IPS-11a (cell line): ENCODE data around the gene CRYBG1.

Experiments used
- H3K4me3 ChIP-seq: one replicate; pipeline ENCODE4 v1.5.1; 2013; ENCODE audit warnings: low read depth, low read length, control low read depth

Gene CRYBG1

DNA sequence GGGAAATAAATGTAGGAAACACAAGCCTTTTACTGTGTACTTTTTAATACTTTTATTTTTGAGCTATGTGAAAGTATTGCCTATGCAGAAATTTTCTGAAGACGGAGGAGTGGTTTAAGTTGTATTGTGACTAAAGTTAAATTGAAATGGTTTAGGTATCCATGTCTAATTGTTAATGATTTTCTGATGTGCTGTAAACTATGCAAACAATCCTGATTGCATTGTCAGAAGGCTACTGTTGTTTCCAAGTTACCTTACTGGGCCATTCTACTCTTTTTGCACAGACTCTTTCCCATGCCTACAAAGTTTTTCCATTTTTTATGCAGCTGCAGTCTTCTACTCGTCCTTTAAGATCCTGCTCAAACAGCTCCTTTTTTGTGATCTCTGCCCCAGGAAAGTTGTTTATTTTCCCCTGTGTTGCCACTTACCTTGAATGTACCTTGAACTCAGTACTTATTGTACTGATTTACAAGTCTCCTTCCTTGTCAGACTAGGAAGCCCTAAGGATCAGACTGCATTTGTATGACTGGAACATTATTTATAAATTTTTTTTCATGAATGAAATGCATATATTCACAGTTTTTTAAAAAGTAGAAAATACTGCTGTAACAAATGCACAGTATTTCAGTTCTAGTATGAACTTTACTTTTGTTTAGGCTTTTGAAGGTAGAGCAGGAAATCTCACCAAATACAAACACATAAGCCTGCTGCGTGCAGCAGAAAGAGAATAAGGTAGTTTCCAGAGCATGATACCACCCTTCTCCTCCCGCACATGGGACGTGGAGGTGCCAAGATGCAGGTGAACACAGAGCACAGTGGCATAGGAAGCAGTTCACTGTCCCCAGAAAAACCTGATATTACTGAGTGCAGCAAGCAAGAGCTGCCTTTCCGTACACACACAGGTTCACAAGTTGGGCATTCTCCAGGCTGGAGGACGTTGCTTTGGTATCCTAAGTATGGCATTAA is 97.8 kb downstream of the CRYBG1 start:
- H3K4me3 ChIP-seq: no peak overlapping the region

DNA sequence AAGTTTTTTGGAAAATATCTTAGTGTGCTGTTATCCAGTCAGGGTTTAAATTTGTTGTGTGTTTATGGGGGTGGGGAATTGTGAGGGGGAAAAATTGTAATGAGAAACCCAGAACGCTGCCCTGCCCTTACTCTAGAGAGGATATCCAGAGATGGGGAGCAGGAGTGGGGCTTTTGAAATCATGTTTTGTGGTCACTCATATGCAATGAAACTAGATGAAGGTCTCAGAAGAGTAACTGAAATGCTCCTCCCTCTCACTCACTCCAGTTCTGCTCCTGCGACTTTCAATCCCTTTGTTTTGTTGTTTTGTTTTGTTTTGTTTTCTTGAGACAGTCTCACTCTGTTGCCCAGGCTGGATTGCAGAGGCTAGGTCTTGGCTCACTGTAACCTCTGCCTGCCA is 100.0 kb downstream of the CRYBG1 start:
- H3K4me3 ChIP-seq: no peak overlapping the region

DNA sequence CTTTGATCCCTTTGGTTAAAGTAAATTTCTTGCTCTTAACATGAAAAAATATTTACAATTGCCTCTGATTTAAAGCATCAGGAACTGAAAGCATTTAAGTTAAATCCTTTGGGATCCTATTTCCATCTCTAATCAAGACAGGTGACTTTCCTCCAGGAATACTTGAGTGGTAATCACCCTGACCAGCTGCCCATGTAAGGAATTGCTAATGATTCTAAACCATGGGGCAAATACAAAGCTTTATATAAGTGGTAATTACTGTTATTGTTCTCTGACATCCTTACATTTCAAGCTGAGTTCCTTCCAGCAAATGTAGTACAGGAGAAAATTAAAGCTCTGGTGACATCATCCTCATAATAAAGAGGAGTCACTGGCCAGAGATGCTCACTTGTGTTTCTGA is 100.6 kb downstream of the CRYBG1 start:
- H3K4me3 ChIP-seq: no peak overlapping the region

DNA sequence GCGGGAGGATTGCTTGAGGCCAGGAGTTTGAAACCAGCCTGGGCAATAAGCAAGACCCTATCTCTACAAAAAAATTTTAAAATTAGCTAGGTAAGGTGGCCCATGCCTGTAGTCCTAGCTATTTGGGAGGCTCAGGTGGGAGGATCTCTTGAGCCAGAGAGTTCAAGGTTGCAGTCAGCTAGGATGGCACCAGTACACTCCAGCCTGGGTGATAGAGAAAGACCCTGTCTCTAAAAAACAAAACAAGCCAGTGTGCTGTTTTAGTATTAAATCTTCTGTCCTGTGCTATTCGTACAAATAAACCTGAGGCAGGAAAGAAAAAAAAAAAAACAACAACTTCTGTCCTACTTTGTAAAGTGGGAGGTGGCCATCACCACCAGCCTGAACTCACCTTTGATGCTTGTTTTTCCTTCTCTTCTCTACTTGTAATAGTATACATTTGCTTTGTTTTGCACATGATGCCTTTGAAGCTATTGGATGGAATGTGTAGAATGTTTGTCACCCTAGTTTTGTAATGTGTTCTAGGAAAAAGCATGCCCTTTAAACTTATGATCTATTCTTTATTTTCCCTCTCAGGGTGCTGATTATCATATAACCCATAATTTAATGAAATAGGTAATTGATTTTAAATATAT is 102.5 kb downstream of the CRYBG1 start:
- no peak overlapping the region for H3K4me3 ChIP-seq

DNA sequence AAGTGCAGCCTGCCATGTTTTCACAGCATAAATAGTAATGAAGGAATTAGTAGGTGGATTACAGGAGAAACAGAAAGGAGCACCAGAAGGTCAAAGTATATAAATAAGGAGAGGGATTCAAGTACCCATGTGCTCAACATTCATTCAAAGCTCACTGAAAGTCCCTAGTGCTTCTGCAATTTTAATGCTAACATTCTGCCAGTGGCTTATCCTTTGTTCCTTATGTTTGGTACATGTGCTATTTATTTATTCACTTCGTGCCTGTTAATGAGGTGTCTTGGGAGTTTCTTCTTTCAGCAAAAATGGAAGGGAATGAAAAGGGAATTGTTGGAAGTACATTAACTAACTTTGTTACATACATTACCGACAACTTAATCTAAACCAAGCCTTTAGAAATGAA is 105.7 kb downstream of the CRYBG1 start:
- H3K4me3 ChIP-seq: no peak overlapping the region

DNA sequence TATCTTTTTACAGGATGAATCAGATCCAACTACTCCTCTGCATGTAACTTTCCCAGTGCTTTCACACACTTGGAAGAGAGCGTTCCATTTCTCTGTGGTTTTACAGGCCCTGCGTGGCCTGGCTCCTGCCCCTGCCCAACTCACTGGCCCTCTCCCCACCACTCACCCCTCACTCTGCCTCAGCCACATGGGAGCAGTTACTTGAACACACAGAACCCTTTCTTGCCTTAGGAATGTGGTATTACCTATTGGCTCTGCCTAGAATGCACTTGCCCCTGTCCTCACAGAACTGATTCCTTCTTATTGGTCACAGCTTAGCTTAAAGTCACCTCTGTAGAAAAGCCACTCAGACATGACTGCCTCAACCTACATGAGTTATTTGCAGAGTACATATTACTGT is 108.4 kb downstream of the CRYBG1 start:
- H3K4me3 ChIP-seq: no peak overlapping the region

DNA sequence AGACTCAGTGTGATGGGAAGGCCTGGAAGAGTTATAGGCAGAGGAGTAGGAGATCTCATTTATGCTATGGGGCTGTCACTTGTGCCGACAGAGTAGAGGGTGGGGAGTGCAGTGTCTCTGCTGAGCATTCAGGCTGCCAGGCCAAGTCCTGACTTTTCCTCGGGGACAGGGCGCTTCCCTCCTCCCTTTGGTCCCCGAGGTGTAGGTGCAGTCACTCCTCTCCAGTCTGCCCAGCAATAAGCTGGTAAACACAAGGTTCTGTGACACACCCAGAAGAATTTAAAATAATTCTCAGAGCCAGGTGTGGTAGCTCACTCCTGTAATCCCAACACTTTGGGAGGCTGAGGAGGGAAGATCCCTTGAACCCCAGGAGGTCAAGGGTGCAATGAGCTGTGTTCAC is 109.4 kb downstream of the CRYBG1 start:
- no peak overlapping the region for H3K4me3 ChIP-seq

DNA sequence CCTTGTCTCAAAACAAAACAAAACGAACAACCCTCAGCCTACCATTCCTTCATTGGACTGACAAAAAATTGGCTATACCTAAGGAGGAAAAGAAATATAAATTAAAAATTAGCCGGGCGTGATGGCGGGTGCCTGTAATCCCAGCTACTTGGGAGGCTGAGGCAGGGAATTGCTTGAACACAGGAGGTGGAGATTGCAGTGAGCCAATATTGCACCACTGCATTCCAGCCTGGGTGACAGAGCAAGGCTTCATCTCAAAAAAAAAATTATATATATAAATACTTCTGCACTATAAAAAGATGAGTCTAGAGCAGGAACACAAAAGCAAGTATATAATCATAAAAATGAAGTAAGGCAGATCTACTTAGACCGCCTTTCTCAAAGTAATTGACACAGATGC is 109.8 kb downstream of the CRYBG1 start:
- no peak overlapping the region for H3K4me3 ChIP-seq

DNA sequence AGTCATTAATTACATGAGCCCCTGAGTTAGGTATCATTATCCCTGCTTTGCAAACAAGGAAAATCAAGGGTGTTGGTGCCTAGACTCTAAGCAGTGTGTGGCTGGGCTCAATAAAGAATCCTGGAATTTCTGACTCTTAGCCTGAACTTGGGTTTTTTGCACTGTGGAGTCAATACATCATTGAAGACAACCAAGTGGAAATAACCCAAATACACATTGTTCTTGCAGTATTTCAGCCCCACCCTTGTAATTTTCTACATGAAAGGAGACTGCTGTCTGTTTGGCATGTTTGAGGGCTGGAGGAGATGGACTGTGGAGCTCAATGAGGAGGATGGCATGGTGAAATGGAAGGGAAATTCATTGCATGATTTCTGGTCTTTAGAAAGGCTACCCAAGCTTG is 110.3 kb downstream of the CRYBG1 start:
- no peak overlapping the region for H3K4me3 ChIP-seq

DNA sequence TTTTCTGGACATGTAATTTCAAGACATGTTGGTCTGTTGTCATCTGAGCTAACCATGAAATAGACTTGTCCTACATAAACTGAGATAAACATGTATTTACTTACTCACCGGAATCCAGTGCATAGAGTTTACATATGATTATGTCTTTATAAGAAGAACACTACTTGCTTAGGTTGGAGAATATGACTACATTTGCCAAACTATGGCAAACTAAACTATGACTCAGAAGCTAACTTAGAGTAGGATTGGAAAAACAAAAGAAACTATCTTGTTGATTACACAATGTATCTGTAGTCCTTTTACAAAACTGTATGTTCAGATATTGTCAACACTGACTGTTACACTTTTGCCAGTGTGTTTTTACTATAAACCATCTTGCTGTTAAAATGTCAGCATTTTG is 113.3 kb downstream of the CRYBG1 start:
- H3K4me3 ChIP-seq: no peak overlapping the region

DNA sequence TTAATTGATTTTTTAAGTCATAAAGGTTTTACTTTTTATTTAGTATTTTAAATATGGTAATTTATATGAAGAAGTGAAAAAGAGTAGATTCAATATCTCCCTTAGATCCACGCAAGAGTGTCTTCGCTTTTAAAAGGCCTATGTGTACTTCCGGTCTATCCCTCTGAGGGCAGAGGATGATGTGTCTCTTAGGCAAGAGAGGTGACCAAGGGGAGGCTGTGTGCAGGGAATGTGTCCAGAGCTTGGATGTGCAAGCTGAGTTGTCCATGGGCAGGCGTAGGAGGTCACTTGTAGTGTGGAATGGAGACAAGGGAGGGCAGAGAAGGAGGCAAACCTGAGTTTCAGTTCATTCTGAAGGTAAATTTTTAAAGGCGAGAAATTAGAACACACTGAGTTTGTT is 113.9 kb downstream of the CRYBG1 start:
- no peak overlapping the region for H3K4me3 ChIP-seq

DNA sequence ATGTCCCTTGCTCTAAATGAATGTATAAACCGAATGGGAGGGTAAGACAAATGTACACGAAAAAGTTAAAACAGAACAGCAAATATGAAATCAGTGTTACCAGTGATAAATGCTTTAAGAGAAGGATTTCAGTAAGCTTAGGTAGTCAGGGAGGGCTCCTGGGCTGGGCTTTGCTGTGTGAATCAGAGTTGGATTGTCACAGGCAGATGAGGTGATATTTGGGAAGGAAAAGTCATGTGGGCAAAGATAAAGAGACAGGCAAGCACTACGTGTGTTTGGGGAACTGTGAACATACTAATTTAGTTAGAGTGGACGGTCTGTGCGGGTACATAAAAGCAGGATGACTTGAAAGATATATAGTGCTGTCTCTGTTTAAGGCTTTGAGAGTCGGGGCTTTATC is 114.8 kb downstream of the CRYBG1 start:
- no peak overlapping the region for H3K4me3 ChIP-seq

DNA sequence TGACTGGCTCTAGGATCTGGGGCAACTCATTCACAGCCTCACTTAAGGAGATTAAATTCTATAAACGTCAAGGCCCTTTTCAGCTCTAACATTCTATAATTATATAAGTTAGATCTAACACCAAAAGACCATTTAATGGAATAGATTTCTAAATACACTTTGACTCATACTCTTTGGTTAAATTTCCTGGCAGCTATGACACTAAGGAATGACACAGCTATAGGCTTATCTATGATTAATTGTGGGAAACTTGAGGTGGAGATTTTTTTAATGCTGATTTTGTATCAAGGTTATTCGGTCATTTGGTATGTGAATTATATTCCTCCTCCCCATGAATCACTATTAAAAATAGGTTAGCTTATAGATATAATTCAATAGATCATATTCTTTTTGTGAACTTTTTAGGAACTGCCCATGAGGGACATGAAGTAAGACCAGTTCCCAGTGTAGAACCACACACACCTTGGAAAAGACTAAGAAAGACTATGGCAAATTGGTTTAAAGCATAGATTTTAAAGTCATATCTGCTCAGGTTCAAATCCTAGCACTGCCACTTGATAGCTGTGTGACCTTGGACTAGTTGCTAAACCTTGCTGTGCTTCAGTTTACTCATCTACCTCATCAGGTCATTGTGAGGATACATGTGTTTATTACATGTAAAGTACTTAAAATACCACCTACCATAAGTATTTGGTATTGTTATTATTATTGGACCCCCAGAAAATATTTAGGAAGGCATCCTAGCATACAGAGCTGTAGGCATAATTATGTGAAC is 116.0 kb downstream of the CRYBG1 start:
- no peak overlapping the region for H3K4me3 ChIP-seq

DNA sequence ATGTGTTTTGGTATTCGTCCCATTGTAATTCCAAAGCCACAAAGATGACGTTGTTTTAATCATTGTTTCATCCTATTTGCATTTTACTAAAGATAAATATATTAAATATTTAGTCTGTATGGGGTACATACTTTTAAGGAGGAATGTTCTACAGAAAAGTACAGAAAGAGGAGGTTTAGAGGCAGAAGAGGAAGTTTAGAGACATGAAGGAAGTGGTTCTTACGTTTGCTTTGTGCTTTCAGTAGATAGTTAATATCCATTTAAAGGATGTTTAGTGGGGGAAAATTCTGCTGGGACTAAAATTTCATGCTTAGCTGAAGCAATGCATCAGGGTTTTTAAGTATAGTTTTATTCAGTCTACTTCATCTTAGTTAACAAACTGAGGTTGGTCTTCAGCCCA is 116.6 kb downstream of the CRYBG1 start:
- no peak overlapping the region for H3K4me3 ChIP-seq

DNA sequence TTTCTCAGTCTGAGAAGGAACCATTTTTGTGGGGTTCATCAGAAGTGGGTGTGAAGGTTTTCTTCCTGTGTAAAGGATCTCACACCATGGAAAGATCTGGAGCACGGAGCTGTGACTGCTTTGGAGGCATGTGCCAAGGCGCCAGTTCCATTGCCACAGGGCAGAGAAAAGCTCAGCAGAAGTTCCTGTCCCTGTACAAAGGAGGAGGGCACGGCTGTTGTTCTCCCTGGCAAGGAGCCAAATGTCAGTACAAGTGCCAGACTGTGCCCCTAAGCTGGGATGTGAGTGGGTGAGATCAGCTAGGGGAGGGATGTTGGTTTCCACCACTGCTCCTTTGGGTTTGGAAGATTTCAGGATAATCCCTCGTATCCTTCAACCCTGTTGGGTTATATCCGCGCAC is 117.3 kb downstream of the CRYBG1 start:
- H3K4me3 ChIP-seq: no peak overlapping the region

DNA sequence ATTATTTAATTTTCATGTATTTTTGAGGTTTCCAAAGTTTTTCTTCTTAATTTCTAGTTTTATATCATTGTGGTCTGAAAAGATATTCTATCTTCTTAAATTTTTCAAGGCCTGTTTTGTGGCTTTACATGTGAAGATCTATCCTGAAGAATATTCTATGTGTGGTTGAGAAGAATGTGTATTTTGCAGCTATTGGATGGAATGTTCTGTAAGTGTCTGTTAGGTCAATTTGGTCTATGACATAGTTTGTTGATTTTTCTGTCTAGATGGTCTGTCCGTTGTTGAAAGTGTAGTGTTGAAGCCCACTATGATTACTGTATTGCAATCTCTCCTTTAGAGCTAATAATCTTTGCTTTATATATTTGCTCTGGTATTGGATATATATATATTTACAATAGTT is 125.7 kb downstream of the CRYBG1 start:
- no peak overlapping the region for H3K4me3 ChIP-seq

DNA sequence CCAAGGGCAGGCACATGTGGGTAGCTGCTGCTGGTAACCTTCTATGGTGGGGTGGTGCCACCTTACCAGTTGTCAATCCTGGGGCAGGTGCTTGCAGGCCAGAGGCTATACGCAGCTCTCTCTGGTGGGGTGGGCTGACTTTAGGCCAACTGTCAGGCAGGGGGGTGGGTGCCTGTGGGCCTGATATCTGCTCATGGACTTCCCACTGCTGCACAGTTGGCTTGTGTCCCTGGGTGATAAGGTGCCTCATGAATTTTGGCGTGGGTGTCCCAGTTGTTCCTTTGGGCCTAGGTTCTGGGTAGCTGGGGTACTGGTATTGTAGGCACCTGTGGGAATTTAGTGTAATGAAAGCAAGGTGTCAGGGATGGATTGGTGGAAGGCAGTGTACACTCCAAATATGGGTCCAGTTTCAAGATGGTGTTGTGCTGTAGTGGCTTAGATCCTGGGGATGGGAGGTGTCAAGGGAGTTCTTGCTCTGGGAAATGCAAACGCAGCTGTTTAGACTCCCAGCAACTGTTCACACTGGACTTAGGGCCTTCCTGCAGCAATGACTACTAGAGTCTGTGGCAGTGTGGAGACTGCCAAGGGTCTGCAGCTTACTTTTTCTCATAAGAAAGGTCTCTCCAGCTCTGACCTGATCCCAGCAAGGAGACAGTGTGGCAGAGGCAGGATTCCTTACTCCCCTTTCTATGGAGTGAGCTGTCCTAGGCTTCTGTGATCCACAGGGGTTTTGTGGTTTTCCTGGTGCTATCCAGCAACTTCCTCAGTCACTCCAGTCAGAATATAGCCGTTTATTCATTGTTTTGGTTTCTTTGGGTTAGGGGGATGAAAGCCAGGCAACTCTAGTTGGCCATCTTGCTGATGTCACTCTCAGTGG is 128.2 kb downstream of the CRYBG1 start:
- no peak overlapping the region for H3K4me3 ChIP-seq

DNA sequence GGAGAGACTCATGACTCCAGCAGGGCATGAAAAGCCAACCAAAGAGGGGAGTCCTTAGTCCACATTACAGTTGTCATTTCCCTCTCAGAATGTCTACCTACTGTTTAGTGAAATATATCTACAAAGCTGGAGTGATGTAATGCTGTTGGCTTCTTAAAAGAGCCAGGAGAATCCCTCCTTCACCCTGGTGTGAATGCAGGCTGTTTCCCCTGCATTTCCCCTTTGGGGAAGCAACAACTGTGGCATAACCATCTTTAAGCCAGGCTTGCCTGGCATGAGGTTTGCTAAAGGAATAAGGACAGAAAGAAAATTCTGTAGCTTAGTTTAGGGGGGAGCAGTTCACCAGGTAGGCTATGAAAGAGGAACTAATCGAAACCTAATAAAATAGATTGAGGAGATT is 129.5 kb downstream of the CRYBG1 start:
- H3K4me3 ChIP-seq: no peak overlapping the region

DNA sequence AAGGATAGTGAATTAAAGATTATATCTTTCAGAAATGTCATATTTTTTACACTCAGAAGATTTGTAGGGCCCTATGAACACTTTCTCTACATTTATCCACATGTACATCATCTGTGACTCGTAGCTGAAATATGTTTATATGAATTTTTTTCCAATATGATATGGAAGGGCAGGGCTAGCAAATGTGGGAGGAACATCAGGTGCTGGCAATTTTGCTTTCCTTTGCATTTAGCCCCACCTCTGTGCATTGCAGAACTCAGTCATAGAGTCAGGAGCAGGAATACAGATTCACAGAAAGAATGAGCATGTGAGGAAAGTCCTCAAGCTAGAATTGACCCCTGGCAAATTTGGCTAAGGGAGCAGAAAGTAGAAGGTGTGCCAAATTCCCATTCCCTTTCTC is 129.9 kb downstream of the CRYBG1 start:
- H3K4me3 ChIP-seq: no peak overlapping the region

DNA sequence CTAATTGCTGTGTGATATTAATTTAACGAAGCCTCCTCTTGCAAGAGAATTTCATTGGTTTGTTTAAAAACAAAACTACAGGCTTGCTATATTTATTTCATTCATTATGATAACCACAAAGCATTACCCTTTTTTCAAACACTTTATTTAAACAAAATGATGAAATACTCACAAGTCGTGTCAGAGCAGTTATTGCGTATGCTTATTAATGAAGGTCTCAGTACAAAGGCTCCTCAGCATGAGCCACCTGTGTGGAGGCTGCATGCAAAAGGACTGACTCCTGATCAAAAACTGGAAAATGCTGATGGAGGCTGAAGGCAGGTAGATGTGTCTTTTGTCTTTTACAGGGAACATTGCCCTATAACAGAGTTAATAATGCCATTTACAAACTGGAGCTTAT is 130.5 kb downstream of the CRYBG1 start:
- H3K4me3 ChIP-seq: no peak overlapping the region

DNA sequence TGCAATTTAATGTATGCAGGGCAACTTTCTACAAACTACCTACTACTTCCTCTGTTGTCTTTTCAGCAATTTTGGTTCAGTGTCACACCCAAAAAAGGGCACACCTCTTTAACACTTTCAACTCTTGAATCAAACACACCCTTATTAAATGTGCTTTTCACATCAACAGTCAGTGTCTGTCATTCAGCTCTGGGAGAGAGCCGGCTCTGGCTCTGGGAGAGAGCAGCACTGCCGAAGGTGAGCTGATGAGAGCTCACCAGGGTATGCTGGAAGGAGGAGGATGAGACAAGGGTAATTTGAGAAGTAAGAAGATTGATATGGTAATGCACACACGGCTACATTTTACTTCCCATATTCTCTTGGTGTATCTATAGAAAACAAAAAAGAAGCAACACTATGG is 134.5 kb downstream of the CRYBG1 start:
- H3K4me3 ChIP-seq: no peak overlapping the region
